ENCODE results near the gene TPSD1. TPM values are rescaled to one million over a fixed set of nuclear protein-coding genes. Genes with fewer than 3 reads are reported as not detected.
"Not testable (repeated sequence)": the region's sequence is repeated elsewhere in the genome, so short reads cannot be mapped to it uniquely, and the experiment has no call there.

Gene TPSD1
- total RNA-seq, 1 donor from 2014 or later, result not detected

DNA sequence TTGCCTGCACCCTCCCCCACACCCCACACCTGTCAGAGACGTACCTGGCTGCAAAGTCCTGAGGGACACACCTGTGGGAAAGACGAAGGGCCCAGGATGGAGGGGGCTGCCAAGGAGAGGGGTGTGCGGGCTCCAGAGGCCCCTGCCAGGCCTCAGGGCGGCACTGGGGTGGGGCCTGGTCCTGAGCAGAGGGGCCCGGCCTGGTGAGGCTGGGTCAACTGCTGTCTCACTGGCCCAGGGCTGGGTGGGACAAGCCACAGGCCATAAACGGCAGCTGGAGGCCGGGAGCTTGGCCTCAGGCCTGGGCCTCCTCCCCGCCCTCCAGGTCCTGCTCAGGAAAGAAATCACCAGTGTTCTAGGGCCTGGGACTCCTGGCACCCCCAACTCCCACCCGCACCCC is 31.3 kb upstream of the TPSD1 start:
- no peaks in the 10 kb centered on the region for H3K27me3 Mint-ChIP-seq (ENCODE audit: low read depth)
- intact Hi-C loops (cut with micrococcal nuclease), result no loop called here
- no peaks in the 10 kb centered on the region for H3K9me3 Mint-ChIP-seq
- H3K36me3 Mint-ChIP-seq (ENCODE audit: low read depth), result no peaks in the 10 kb centered on the region
- no peak overlapping the region for H3K27ac Mint-ChIP-seq
- H3K4me1 Mint-ChIP-seq (ENCODE audit: low read depth), result no peaks in the 10 kb centered on the region
- H3K4me3 Mint-ChIP-seq (ENCODE audit: low read depth), result no peak overlapping the region
- DNase-seq (ENCODE audit: low spot score), result no peak

DNA sequence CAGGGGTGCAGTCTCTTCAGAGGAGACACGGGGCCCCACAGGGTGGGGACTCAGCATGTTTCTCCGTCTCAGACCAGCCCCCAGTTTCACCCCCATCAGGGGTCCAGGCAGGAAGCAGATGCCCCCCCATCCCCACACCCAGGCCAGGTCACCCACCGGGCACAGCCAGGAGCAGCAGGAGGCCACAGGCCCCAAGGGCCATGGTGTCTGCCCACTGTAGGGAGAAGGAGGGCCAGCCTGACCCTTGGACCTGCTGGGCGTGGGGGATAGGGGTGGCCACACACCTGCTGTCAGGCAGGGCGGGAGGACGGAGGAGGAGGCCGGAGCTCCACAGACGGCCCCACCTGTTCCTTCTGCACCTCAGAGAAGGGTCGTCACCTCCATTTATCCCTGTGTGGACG is 30.8 kb upstream of the TPSD1 start, which contains the start of gene TPSG1:
TPSG1 (minus strand) TSS at position 218 of the 401 bp plus-strand sequence; CDS start at position 202, 16 bp downstream.
- Mint-ChIP-seq H3K27ac (no peak within 1 kb of the TSS), H3K4me3 (ENCODE audit: low read depth) (no peak within 1 kb of the TSS), H3K27me3 (ENCODE audit: low read depth) (no peaks in the 10 kb centered on the region), H3K4me1 (ENCODE audit: low read depth) (no peaks in the 10 kb centered on the region), H3K36me3 (ENCODE audit: low read depth) (no peaks in the 10 kb centered on the region), H3K9me3 (no peaks in the 10 kb centered on the region)
- DNase-seq (ENCODE audit: low spot score), result no peak
- intact Hi-C loops (cut with micrococcal nuclease), result no loop called here

DNA sequence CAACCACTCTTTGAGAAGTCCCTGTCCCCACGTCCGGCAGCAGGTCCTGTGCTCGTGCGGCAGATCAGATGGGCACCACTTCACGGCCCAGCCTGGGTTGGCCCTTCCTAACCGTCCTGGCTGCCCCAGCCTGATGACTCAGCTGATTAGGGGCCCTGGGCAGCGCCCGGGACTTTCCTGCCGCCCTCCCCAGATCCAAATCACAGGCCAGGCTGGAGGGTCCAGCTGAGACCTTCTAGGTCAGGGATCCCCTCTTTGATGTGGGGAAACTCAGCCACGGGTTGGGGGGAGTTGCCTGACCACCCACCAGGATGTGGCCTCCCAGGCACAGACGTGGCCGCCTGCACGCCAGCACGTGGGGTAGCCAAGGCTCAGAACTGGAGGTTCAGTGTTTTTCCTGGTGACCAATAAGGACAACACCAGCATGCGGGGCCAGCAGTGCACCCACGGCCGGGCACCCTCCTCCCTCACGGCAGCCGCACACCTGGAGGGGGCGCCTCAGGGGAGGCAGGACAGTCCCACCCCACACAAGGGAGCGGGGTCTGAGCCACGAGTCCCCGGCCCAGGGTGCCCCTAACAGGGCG is 30.0 kb upstream of the TPSD1 start:
- H3K4me1 Mint-ChIP-seq (ENCODE audit: low read depth); DNase-seq (ENCODE audit: low spot score); H3K27me3 Mint-ChIP-seq (ENCODE audit: low read depth); H3K4me3 Mint-ChIP-seq (ENCODE audit: low read depth); H3K9me3 Mint-ChIP-seq; H3K36me3 Mint-ChIP-seq (ENCODE audit: low read depth); intact Hi-C loops (cut with micrococcal nuclease); H3K27ac Mint-ChIP-seq: not testable (repeated sequence)

DNA sequence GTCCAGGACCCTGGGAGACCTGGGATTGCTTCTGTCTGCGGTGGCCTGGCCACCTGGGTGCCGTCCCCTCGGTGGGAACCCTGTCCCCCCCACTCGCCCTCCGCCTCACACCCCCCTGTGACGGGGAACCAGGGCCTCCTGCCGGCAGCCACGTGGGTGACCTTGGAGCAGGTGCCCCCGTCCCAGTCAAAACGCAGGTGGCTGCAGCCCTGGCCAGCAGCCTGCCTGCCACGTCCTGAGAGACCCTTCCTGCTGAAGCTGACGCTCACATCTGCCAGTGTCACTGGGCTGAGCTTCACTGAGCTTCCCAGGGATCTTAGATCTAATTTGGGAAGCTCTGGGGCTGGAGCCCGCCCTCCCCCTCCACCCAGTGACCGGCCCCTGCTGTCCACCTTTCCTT is 29.2 kb upstream of the TPSD1 start:
- H3K27ac Mint-ChIP-seq; H3K4me1 Mint-ChIP-seq (ENCODE audit: low read depth); H3K27me3 Mint-ChIP-seq (ENCODE audit: low read depth); H3K36me3 Mint-ChIP-seq (ENCODE audit: low read depth); H3K4me3 Mint-ChIP-seq (ENCODE audit: low read depth); DNase-seq (ENCODE audit: low spot score); H3K9me3 Mint-ChIP-seq; intact Hi-C loops (cut with micrococcal nuclease): not testable (repeated sequence)

DNA sequence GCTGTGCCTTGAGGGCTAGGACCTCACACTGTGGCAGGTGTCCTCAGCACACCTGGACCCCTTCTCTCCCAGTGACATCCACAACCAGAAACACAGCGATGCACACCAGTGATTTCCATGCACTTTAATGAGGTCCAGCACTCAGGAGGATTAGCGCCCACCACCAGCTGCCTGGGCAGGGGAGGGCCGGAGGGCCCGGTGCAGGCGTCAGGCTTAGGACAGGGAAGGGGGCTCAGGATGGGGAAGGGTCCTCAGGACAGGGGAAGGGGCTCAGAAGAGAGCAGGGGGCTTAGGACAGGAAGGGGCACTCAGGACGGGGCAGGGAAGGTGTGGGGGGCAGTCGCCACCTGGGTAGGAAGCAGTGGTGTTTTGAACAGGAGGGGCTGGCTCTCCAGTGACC is 27.6 kb upstream of the TPSD1 start:
- intact Hi-C loops (cut with micrococcal nuclease); H3K36me3 Mint-ChIP-seq (ENCODE audit: low read depth); DNase-seq (ENCODE audit: low spot score): not testable (repeated sequence)

DNA sequence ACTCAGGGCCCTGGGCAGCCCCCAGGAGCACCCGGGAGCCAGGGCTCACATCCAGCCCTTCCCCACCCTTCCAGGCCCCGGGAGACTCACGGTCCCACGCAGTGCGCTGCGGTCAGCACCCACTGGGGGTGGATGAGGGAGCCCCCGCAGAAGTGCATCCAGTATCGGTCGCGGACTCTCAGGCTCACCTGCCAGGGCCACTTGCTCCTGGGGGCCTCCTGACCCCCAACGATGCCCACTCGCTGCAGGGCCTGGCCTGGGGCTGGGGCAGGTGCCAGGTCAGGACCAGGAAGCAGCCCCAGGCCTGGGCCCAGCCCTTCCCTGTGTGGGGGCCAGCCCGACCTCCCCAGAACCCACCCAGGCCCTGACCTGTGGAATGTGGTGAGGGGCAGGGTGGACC is 26.4 kb upstream of the TPSD1 start:
- DNase-seq (ENCODE audit: low spot score); H3K9me3 Mint-ChIP-seq; H3K36me3 Mint-ChIP-seq (ENCODE audit: low read depth); H3K27me3 Mint-ChIP-seq (ENCODE audit: low read depth); intact Hi-C loops (cut with micrococcal nuclease); H3K4me3 Mint-ChIP-seq (ENCODE audit: low read depth); H3K4me1 Mint-ChIP-seq (ENCODE audit: low read depth); H3K27ac Mint-ChIP-seq: not testable (repeated sequence)

More for the DNA sequence above, 27.6 kb upstream of the TPSD1 start:
- H3K4me1 Mint-ChIP-seq (ENCODE audit: low read depth); H3K27me3 Mint-ChIP-seq (ENCODE audit: low read depth); H3K27ac Mint-ChIP-seq; H3K4me3 Mint-ChIP-seq (ENCODE audit: low read depth); H3K9me3 Mint-ChIP-seq: not testable (repeated sequence)

DNA sequence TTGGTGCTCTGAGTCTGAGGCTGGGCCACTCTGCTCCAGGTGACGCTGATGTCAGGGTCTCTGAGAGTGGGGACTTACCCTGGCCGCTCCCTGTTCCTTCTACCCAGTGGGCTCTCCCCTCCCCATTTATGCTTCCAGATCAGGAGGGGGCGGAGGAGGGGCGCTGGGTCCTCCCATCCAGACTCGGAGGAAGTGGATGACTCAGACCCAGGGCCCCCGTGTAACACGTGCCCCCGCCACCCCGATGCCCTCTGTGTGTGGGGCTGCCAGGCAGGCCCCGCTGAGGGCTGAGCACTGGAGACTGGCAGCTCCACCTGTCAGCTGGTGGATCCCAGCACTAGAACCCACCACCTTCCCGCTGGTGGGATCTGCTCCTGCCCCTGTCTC is 25.8 kb upstream of the TPSD1 start, which contains the start of gene TPSB2:
TPSB2 (minus strand) TSS at position 101 of the 387 bp plus-strand sequence. CDS start 233 bp downstream, outside the sequence.
- DNase-seq (ENCODE audit: low spot score); intact Hi-C loops (cut with micrococcal nuclease); H3K4me1 Mint-ChIP-seq (ENCODE audit: low read depth); H3K27ac Mint-ChIP-seq; H3K9me3 Mint-ChIP-seq; H3K27me3 Mint-ChIP-seq (ENCODE audit: low read depth); H3K36me3 Mint-ChIP-seq (ENCODE audit: low read depth); H3K4me3 Mint-ChIP-seq (ENCODE audit: low read depth): not testable (repeated sequence)

DNA sequence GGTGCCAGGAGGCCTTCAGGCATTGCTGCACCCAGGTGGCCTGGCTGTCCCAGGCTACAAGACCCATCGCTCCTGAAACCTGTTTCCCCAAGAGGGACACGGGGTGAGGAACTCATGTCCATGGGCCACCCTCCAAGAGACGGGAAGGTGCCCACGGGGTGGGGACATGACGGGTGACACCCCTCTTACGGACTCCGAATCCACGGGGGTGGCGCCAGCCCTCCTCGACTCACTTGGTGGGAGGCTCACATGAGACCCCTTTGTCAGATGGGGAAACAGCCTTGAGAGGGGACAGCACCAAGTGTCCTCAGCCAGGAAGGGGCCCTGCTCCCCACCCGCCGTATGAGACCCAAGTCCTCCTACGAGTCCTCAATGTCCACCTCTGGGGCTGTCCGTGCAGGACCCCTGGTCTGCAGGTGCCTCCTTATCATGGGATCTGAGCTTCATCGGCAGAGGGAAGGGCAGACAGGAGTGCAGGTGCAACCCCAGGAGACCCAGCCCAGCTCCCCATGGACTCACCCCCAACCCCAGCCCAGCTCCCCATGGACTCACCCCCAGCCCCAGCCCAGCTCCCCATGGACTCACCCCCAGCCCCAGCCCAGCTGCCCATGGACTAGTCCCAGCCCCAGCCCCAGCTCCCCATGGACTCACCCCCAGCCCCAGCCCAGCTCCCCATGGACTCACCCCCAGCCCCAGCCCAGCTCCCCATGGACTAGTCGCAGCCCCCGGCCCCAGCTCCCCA is 25.2 kb upstream of the TPSD1 start:
- H3K27me3 Mint-ChIP-seq (ENCODE audit: low read depth); H3K36me3 Mint-ChIP-seq (ENCODE audit: low read depth); H3K27ac Mint-ChIP-seq; H3K9me3 Mint-ChIP-seq; H3K4me3 Mint-ChIP-seq (ENCODE audit: low read depth); DNase-seq (ENCODE audit: low spot score); H3K4me1 Mint-ChIP-seq (ENCODE audit: low read depth); intact Hi-C loops (cut with micrococcal nuclease): not testable (repeated sequence)

DNA sequence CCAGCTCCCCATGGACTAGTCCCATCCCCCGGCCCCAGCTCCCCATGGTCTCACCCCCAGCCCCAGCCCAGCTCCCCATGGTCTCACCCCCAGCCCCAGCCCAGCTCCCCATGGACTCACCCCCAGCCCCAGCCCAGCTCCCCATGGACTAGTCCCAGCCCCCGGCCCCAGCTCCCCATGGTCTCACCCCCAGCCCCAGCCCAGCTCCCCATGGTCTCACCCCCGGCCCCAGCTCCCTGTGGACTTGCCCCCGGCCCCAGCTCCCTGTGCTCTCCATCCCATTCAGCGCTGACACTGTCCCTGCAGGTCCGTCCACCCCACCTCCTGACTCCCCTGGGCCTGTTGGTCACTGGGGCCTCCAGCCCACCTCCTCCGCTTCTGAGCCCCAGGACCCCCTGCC is 24.6 kb upstream of the TPSD1 start:
- H3K9me3 Mint-ChIP-seq; H3K36me3 Mint-ChIP-seq (ENCODE audit: low read depth); DNase-seq (ENCODE audit: low spot score); H3K27me3 Mint-ChIP-seq (ENCODE audit: low read depth); H3K27ac Mint-ChIP-seq; H3K4me1 Mint-ChIP-seq (ENCODE audit: low read depth); H3K4me3 Mint-ChIP-seq (ENCODE audit: low read depth); intact Hi-C loops (cut with micrococcal nuclease): not testable (repeated sequence)

DNA sequence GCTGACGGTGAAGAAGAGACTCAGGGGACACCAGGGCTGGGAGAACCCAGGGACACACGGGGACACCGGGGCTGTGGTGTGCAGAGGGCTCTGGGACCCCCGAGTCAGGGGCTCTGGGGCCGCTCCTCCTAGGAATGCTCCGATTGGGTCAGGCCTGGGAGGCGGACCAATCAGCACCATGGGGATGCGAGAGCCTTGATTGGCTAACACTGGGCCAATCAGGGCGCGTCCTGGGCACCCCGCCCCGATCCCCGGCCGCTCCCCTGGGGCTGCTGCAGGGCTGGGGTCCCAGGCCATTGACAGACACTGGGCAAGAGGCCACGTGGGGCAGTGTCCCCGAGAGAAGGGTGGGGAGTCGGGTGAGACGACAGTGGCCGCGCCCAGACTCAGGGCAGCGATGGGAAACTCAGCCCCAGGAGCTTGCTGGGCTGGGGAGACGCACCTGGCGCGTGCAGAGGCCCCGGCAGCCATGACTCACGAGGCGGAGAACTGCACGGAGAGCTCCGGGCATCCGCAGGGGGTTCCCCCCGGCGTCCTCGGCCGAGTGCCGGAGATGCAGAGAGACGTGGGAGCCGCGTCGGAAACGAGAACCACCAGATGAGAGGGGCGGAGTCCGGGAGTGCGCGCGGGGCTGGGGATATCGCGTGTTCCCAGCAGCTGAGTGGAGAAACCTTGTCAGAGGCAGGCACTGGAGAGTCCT is 23.7 kb upstream of the TPSD1 start:
- intact Hi-C loops (cut with micrococcal nuclease); H3K4me1 Mint-ChIP-seq (ENCODE audit: low read depth); H3K27ac Mint-ChIP-seq; H3K4me3 Mint-ChIP-seq (ENCODE audit: low read depth); H3K9me3 Mint-ChIP-seq; H3K27me3 Mint-ChIP-seq (ENCODE audit: low read depth); H3K36me3 Mint-ChIP-seq (ENCODE audit: low read depth); DNase-seq (ENCODE audit: low spot score): not testable (repeated sequence)

DNA sequence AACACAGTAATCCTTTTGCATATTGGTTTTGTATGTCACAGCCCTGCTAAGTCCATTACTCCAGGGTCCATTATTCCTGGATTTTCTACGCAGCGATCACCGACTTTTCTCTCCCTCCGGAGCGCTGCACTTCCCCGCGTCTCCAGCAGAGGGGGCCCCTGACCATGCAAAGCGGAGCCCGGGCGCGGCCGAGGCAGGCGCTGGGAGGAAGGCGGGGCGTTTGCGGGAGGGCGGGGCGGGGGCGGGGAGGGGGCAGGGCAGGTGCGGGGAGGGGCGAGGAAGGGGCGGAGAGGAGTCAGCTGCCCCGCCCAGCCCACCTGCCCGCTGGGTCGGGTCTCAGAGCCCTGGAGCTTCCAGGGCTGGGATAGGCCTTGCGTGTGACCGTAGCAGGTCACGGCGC is 19.2 kb upstream of the TPSD1 start:
- H3K27ac Mint-ChIP-seq; H3K4me3 Mint-ChIP-seq (ENCODE audit: low read depth); H3K27me3 Mint-ChIP-seq (ENCODE audit: low read depth); DNase-seq (ENCODE audit: low spot score); H3K9me3 Mint-ChIP-seq; H3K36me3 Mint-ChIP-seq (ENCODE audit: low read depth); H3K4me1 Mint-ChIP-seq (ENCODE audit: low read depth); intact Hi-C loops (cut with micrococcal nuclease): not testable (repeated sequence)

DNA sequence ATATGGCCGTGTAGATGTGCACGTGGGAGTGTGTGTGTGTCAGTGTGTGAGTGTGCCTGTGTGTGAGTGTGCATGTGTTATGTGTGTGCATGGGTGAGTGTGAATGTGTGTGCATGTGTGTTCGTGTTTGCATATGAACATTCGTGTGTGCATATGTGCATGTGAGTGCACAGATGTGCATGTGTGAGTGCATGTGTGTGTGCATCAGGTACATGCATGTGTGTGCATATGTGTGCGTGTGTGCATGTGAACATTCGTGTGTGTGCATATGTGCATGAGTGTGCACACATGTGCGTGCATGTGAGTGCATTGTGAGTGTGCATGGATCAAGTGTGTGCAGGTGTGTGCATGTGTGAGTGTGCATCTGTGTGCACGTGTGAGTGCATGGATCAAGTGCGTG is 17.9 kb upstream of the TPSD1 start:
- DNase-seq (ENCODE audit: low spot score), result no peak
- intact Hi-C loops (cut with micrococcal nuclease), result no loop called here
- Mint-ChIP-seq H3K9me3 (no peaks in the 10 kb centered on the region), H3K4me3 (ENCODE audit: low read depth) (no peak overlapping the region), H3K27ac (no peak overlapping the region), H3K4me1 (ENCODE audit: low read depth) (no peaks in the 10 kb centered on the region), H3K27me3 (ENCODE audit: low read depth) (no peaks in the 10 kb centered on the region), H3K36me3 (ENCODE audit: low read depth) (no peaks in the 10 kb centered on the region)

DNA sequence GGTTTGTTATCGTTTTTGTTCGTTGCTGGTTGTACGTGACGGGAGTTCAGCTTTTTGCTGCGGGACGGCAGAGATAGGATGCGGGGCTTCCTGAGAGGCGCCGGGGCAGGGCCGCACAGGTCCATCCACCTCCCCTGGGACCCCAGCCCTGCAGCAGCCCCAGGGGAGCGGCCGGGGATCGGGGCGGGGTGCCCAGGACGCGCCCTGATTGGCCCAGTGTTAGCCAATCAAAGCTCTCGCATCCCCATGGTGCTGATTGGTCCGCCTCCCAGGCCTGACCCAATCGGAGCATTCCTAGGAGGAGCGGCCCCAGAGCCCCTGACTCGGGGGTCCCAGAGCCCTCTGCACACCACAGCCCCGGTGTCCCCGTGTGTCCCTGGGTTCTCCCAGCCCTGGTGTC is 17.0 kb upstream of the TPSD1 start:
- H3K4me3 Mint-ChIP-seq (ENCODE audit: low read depth); H3K27ac Mint-ChIP-seq; H3K36me3 Mint-ChIP-seq (ENCODE audit: low read depth); H3K9me3 Mint-ChIP-seq; DNase-seq (ENCODE audit: low spot score); H3K27me3 Mint-ChIP-seq (ENCODE audit: low read depth); H3K4me1 Mint-ChIP-seq (ENCODE audit: low read depth); intact Hi-C loops (cut with micrococcal nuclease): not testable (repeated sequence)
